NCI-H2107 (cell line): ENCODE data around the gene RASSF10.
A peak's percentile ranks its signal among the peaks of the same experiment; 100 is the strongest.

ENCODE experiments used
- DNase-seq: peaks from one replicate; lab custom pipeline; 2025; lab: John Stamatoyannopoulos, UW

Gene RASSF10

GRCh38 chr11:13008625-13009475 is at the start of gene RASSF10:
TSS of gene RASSF10 (plus strand) at chr11:13009316. CDS start at chr11:13009577, 261 bp downstream.
- DNase-seq: peak; percentile 39

GRCh38 chr11:12961615-12962014 is 47.5 kb upstream of the RASSF10 start:
- no peak for DNase-seq

- no peak for DNase-seq
Measured at GRCh38 chr11:12962306-12962705, 46.8 kb upstream of the RASSF10 start.

- no peak for DNase-seq
Measured at GRCh38 chr11:12963051-12963450, 46.1 kb upstream of the RASSF10 start.

GRCh38 chr11:12963792-12964536 is 45.2 kb upstream of the RASSF10 start:
- DNase-seq: peak; percentile 66

GRCh38 chr11:12964650-12965049 is 44.5 kb upstream of the RASSF10 start:
- no peak for DNase-seq

GRCh38 chr11:12966002-12966401 is 43.1 kb upstream of the RASSF10 start:
- no peak for DNase-seq

GRCh38 chr11:12968101-12968500 is 41.0 kb upstream of the RASSF10 start:
- no peak for DNase-seq

- no peak for DNase-seq
Measured at GRCh38 chr11:12968826-12969225, 40.3 kb upstream of the RASSF10 start.

- DNase-seq: no peak
Measured at GRCh38 chr11:12971955-12972354, 37.2 kb upstream of the RASSF10 start.

- no peak for DNase-seq
Measured at GRCh38 chr11:12973528-12974181, 35.5 kb upstream of the RASSF10 start.

- no peak for DNase-seq
Measured at GRCh38 chr11:12975195-12975594, 33.9 kb upstream of the RASSF10 start.

GRCh38 chr11:12979928-12980689 is 29.0 kb upstream of the RASSF10 start:
- DNase-seq: peak; percentile 60

- DNase-seq: no peak
Measured at GRCh38 chr11:12981676-12982522, 27.2 kb upstream of the RASSF10 start.

GRCh38 chr11:12983336-12983735 is 25.8 kb upstream of the RASSF10 start:
- DNase-seq: no peak

GRCh38 chr11:12986194-12986898 is 22.8 kb upstream of the RASSF10 start:
- DNase-seq: no peak

- no peak for DNase-seq
Measured at GRCh38 chr11:12989428-12990161, 19.5 kb upstream of the RASSF10 start.

GRCh38 chr11:12990162-12990480 is 19.0 kb upstream of the RASSF10 start:
- DNase-seq: no peak

- DNase-seq: no peak
Measured at GRCh38 chr11:12991426-12991825, 17.7 kb upstream of the RASSF10 start.

- DNase-seq: no peak
Measured at GRCh38 chr11:12993626-12994025, 15.5 kb upstream of the RASSF10 start.
